ENCODE results near the gene JUNB.

JUNB gene

DNA sequence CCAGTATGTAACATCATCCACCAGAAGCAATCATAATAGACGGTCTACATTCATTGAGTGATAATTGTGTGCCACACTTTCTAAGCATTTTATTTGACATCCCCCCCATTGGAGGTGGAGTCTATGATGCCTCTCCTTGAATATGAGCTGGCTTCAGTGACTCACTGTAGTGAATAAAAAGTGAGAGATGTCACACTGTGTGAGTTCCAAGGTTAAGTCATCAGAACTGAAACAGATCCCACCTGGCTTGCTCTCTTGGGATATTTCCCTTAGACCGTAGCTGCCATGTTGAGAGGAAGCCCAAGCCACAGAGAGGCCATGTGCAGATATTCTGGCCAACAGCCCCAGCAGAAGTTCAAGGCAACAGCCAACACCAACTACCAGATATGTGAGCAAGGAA, 30.5 kb downstream of the JUNB start:
- Mint-ChIP-seq H3K9me3 (peaks cover 0 to 2% of the 10 kb centered on the region in 2 donors), H3K27ac (no peak overlapping the region), H3K27me3 (peaks cover 23 to 32% of the 10 kb centered on the region in 2 donors), H3K4me1 (ENCODE audit: low read depth in 2 of 2) (peaks cover 3 to 5% of the 10 kb centered on the region in 2 donors), H3K4me3 (no peak overlapping the region), H3K36me3 (ENCODE audit: insufficient read depth) (no peaks in the 10 kb centered on the region)
- ATAC-seq (replicated peaks) = no peak
- no peak for DNase-seq

DNA sequence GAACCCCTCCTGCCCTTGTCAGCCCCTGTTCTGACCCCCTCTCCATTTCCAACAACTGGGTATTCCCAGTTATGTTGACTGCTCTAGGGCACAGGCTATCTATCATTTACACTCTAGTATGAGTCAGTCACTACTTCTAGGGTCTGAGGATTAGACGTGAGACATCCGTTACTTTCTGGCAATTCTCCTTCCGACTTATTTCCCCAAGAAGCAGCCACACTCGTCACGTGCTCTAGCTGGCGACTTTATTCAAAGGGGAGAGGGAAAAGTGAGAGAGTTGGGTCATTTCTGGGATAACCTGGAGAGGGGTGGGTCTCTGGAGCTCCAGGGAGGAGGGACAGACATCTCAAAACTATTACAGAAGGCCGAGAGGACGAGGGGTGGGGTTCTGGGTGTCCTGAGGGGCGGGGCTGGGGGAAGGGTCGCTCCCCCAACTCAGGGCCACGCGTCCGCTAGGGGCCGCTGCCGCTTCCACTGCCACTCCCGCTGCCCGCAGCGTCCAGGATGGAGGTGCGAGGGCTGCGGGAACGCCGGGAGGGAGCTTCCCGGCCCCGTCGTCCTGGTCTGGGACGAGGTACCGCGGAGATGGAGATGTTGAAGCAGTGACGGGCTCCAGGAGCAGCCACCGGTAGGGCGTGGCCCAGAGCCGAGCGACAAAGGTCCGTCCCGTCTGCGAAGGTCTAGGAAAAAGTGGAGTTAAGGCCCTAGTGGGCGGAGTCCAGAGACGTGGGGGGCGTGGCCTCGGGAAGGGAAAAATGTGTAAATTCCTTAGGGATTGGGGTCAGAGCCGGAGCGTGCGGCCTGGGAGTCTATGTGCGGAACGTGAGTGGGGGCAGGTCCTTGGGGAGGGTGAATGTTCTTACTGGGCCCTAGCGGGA, 34.2 kb downstream of the JUNB start:
- Mint-ChIP-seq H3K27ac (peak overlapping the region in 1 of 2 donors; percentile 25), H3K4me1 (ENCODE audit: low read depth in 2 of 2) (peaks cover 3 to 5% of the 10 kb centered on the region in 2 donors), H3K4me3 (no peak overlapping the region), H3K27me3 (peaks cover 57 to 69% of the 10 kb centered on the region in 2 donors), H3K9me3 (peaks cover 0 to 2% of the 10 kb centered on the region in 2 donors), H3K36me3 (ENCODE audit: insufficient read depth) (no peaks in the 10 kb centered on the region)
- DNase-seq (no peak), ATAC-seq (replicated peaks) (no peak)

DNA sequence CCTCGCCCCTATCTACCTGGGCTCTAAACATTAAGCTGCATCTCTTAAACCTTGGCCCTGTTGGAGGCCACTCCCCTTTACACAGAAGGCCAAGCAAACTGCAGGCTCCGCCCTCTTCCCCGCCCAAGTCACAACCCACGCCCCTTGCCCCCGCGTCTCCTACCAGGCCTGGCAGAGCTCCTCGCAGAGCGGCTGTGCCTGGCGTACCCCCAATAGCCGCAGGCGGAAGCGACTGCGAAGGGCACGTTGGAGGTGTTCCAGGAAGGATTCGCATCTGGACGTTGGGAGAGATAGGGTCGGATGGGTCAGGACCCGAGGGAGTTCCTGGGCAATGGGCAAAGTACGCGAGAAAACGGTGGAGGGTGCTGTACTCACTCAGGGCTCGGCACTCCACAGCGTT, 37.2 kb downstream of the JUNB start:
- no peaks in the 10 kb centered on the region for H3K9me3 Mint-ChIP-seq
- H3K4me1 Mint-ChIP-seq (ENCODE audit: low read depth in 2 of 2) = peaks cover 15 to 22% of the 10 kb centered on the region in 2 donors
- peaks cover 10% of the 10 kb centered on the region for H3K36me3 Mint-ChIP-seq (ENCODE audit: insufficient read depth)
- H3K27ac Mint-ChIP-seq = no peak overlapping the region
- DNase-seq = no peak
- H3K4me3 Mint-ChIP-seq = no peak overlapping the region
- H3K27me3 Mint-ChIP-seq = peaks cover 82 to 89% of the 10 kb centered on the region in 2 donors
- no peak for ATAC-seq (replicated peaks)

- Mint-ChIP-seq H3K4me1 (ENCODE audit: low read depth in 2 of 2) (peaks cover 17 to 22% of the 10 kb centered on the region in 2 donors), H3K36me3 (ENCODE audit: insufficient read depth) (peaks cover 10% of the 10 kb centered on the region), H3K27ac (no peak overlapping the region), H3K27me3 (peaks cover 69 to 91% of the 10 kb centered on the region in 2 donors), H3K9me3 (no peaks in the 10 kb centered on the region), H3K4me3 (peak overlapping the region; percentile 67 to 70)
- ATAC-seq (replicated peaks) = no peak
- no peak for DNase-seq
Measured at GRCh38 chr19:12833418-12833737, 42.1 kb downstream of the JUNB start.

DNA sequence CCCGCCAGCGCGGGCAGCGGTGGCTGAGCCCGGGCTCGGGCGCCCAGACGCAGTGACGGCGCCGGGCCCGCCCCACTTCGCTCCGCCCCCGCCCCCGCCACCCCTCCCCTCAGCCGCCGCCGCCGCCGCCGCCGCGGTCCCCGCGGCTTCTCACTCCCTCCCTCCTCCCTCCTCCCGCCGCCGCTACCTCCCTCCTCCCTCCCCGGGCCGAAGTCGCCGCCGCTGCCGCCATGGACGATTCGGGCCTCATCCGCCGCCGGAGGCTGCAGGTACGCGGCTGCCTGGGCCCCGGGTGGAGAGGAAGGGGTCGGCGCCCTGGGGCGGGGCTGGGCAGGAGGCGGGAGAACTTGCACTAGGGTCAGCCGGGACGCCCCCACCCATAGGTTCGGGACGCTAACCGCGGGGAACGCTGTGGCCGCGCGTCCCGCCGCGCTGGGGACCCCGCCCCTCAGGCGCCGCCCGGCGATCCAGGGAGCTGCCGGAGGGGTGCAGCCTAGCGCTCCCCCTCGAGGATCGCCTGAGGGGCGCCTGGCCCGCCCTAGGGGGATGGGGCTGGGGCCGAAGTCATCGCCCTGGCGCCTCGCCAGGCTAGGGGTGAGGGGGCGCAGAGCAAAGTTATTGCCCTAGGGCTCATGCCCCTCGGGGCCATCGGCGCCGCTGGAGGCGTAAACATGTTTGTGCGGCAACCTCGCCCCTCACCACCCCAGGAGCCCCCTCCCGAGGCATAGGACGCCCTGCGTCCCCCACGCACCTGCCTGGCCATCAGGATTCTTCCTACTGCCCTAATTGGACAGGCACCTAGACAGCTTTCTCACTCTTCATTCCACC, 42.7 kb downstream of the JUNB start:
- Mint-ChIP-seq H3K9me3 (no peaks in the 10 kb centered on the region), H3K36me3 (ENCODE audit: insufficient read depth) (peaks cover 10% of the 10 kb centered on the region), H3K27me3 (peaks cover 69 to 91% of the 10 kb centered on the region in 2 donors), H3K27ac (no peak overlapping the region), H3K4me3 (peak overlapping the region; percentile 67 to 68), H3K4me1 (ENCODE audit: low read depth in 2 of 2) (peaks cover 21 to 28% of the 10 kb centered on the region in 2 donors)
- peak; percentile 39 for ATAC-seq (replicated peaks)
- no peak for DNase-seq

GRCh38 chr19:12834566-12834943, 43.3 kb downstream of the JUNB start, which contains the start of gene RTBDN:
RTBDN (minus strand) TSS chr19:12834579; CDS start chr19:12829979, 4,600 bp downstream.
- H3K27me3 Mint-ChIP-seq = peaks cover 69 to 91% of the 10 kb centered on the region in 2 donors
- H3K27ac Mint-ChIP-seq = no peak within 1 kb of the TSS
- H3K4me1 Mint-ChIP-seq (ENCODE audit: low read depth in 2 of 2) = peaks cover 27 to 34% of the 10 kb centered on the region in 2 donors
- DNase-seq = no peak
- H3K4me3 Mint-ChIP-seq = peak within 1 kb of the TSS; percentile 67 to 70
- H3K36me3 Mint-ChIP-seq (ENCODE audit: insufficient read depth) = peaks cover 10% of the 10 kb centered on the region
- no peak for ATAC-seq (replicated peaks)
- H3K9me3 Mint-ChIP-seq = no peaks in the 10 kb centered on the region

DNA sequence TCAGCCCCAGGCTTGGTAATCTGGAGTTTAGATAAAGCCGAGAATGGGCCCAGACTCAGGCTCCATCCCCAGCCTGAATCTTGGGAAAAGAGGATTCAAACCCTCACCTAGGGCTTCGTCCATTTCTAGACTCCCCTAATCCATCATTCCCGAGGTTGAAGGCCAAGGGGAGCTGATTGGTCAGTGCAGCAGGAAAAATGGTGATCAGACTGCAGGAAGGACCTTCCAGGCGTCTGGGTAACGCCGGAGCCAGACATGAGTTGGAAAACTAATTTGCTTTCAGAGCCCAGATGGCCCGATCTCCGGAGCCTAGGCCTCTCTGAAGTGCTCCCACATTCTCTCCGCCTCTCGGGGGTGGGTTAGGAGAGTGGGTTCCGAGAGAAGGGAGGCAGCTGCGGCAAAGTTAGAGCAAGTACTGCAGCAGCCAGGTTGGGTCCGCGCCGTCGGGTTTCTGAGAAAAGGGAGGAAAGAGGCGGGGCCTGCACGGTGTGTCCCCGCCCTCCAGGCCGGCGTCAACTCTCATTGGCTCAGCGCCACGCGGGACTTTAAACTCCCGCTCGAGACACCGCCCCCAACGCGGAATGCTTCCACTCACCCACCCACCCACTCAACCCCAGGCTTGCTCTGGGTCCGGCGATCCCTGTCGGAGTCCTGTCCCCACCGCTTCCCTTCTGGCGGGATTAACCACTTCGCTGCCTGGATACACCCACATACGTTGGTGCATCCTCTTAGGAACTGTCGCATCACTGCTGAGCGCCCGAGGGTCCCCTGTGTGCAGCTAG, 43.9 kb downstream of the JUNB start:
- peaks cover 27 to 35% of the 10 kb centered on the region in 2 donors for H3K4me1 Mint-ChIP-seq (ENCODE audit: low read depth in 2 of 2)
- H3K9me3 Mint-ChIP-seq = no peaks in the 10 kb centered on the region
- H3K27ac Mint-ChIP-seq = no peak overlapping the region
- no peak overlapping the region for H3K4me3 Mint-ChIP-seq
- peaks cover 69 to 91% of the 10 kb centered on the region in 2 donors for H3K27me3 Mint-ChIP-seq
- no peak for DNase-seq
- peaks cover 10% of the 10 kb centered on the region for H3K36me3 Mint-ChIP-seq (ENCODE audit: insufficient read depth)
- ATAC-seq (replicated peaks) = no peak

DNA sequence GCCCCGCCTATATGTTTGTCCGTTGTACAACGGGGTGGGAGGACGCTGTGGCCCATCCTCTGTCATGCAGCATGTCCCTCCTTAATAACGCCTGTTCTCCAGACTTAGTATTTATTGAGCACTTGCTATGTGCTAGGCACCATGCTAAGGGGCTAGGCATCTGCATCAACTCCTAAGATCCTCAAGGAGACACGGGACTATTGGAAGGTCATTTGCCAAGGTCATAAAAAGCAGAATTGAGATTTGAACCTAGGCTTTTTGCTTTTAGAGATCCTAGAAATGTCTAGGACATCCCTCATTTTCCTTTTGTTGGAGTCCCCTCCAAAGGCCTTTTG, 45.2 kb downstream of the JUNB start:
- no peak for ATAC-seq (replicated peaks)
- no peak for DNase-seq
- Mint-ChIP-seq H3K4me3 (no peak overlapping the region), H3K27me3 (peaks cover 68 to 91% of the 10 kb centered on the region in 2 donors), H3K36me3 (ENCODE audit: insufficient read depth) (peaks cover 10% of the 10 kb centered on the region), H3K4me1 (ENCODE audit: low read depth in 2 of 2) (peaks cover 35 to 39% of the 10 kb centered on the region in 2 donors), H3K9me3 (no peaks in the 10 kb centered on the region), H3K27ac (no peak overlapping the region)

- H3K4me1 Mint-ChIP-seq (ENCODE audit: low read depth in 2 of 2) = peaks cover 30 to 33% of the 10 kb centered on the region in 2 donors
- peak overlapping the region in 1 of 2 donors; percentile 5 for H3K27ac Mint-ChIP-seq
- no peak for ATAC-seq (replicated peaks)
- DNase-seq = no peak
- peaks cover 11% of the 10 kb centered on the region for H3K36me3 Mint-ChIP-seq (ENCODE audit: insufficient read depth)
- H3K27me3 Mint-ChIP-seq = peaks cover 68 to 91% of the 10 kb centered on the region in 2 donors
- no peak overlapping the region for H3K4me3 Mint-ChIP-seq
- no peaks in the 10 kb centered on the region for H3K9me3 Mint-ChIP-seq
Measured at GRCh38 chr19:12837225-12837624, 45.9 kb downstream of the JUNB start.

GRCh38 chr19:12838182-12838885, 47.0 kb downstream of the JUNB start, which contains the start of gene MAST1:
MAST1 (plus strand) TSS chr19:12838515; CDS start chr19:12838573, 58 bp downstream.
- DNase-seq (peak in 2 of 3 experiments; percentile 40 to 47), ATAC-seq (replicated peaks) (peak; percentile 71)
- Mint-ChIP-seq H3K36me3 (ENCODE audit: insufficient read depth) (peaks cover 3% of the 10 kb centered on the region), H3K27ac (peak within 1 kb of the TSS in 1 of 2 donors; percentile 5), H3K4me1 (ENCODE audit: low read depth in 2 of 2) (peaks cover 24 to 26% of the 10 kb centered on the region in 2 donors), H3K9me3 (no peaks in the 10 kb centered on the region), H3K4me3 (peak within 1 kb of the TSS; percentile 64 to 71), H3K27me3 (peaks cover 67 to 91% of the 10 kb centered on the region in 2 donors)

GRCh38 chr19:12838886-12839756, 47.8 kb downstream of the JUNB start:
- peak; percentile 77 for ATAC-seq (replicated peaks)
- peaks cover 2% of the 10 kb centered on the region for H3K36me3 Mint-ChIP-seq (ENCODE audit: insufficient read depth)
- H3K9me3 Mint-ChIP-seq = no peaks in the 10 kb centered on the region
- DNase-seq = no peak
- H3K4me3 Mint-ChIP-seq = peak overlapping the region; percentile 64 to 71
- H3K27ac Mint-ChIP-seq = no peak overlapping the region
- peaks cover 72 to 94% of the 10 kb centered on the region in 2 donors for H3K27me3 Mint-ChIP-seq
- H3K4me1 Mint-ChIP-seq (ENCODE audit: low read depth in 2 of 2) = peaks cover 23 to 24% of the 10 kb centered on the region in 2 donors

Data from effector memory CD8-positive, alpha-beta T cell (primary cell).